ENCODE results near the gene IER3. TPM values are rescaled to one million over a fixed set of nuclear protein-coding genes. Genes with fewer than 3 reads are reported as not detected.

Gene IER3
- total RNA-seq, 2 experiments from 2014 or later: 375 to 386 TPM

- Mint-ChIP-seq H3K27me3 (no peaks in the 10 kb centered on the region), H3K4me3 (peak overlapping the region; percentile 99), H3K4me1 (ENCODE audit: low read depth) (peaks cover 68% of the 10 kb centered on the region), H3K36me3 (ENCODE audit: low read depth) (peaks cover 58% of the 10 kb centered on the region), H3K27ac (peak overlapping the region; percentile 94), H3K9me3 (no peaks in the 10 kb centered on the region)
- ChIA-PET CTCF (interaction anchor here (0.7 to 2.4 kb wide), 8 partner anchors 14 to 86 kb away, joined by 3 to 9 read pairs (median 4); no protein-coding TSS in a partner anchor), POLR2A (interaction anchor here (0.7 to 10.9 kb wide), 25 partner anchors 10 to 250 kb away, joined by 3 to 212 read pairs (median 5); partner anchors contain the start of genes MRPS18B, PPP1R10 and TUBB)
- no peak for TF ChIP-seq CTCF (IDR thresholded peaks at IDR 0.05)
- intact Hi-C loops (cut with micrococcal nuclease): loop anchor here (2.0 to 5.0 kb wide), 2 partner anchors 25 to 44 kb away; no protein-coding TSS in a partner anchor
- ATAC-seq (no peak), DNase-seq (peak; percentile 60)
These were observed 971 bp downstream of the IER3 start for GRCh38 chr6:30743099-30744053.

- H3K4me1 Mint-ChIP-seq (ENCODE audit: low read depth): peaks cover 67% of the 10 kb centered on the region
These were observed 1.8 kb downstream of the IER3 start, which contains the start of gene FLOT1 for GRCh38 chr6:30742316-30743098. Gene FLOT1, minus strand, starts transcription at chr6:30742687. Its CDS starts 498 bp downstream, at chr6:30742189.

GRCh38 chr6:30741789-30742315 is 2.5 kb downstream of the IER3 start:
- Mint-ChIP-seq H3K27me3 (no peaks in the 10 kb centered on the region), H3K9me3 (peaks cover 7% of the 10 kb centered on the region), H3K27ac (peak overlapping the region; percentile 87), H3K4me1 (ENCODE audit: low read depth) (peaks cover 70% of the 10 kb centered on the region), H3K36me3 (ENCODE audit: low read depth) (peaks cover 74% of the 10 kb centered on the region), H3K4me3 (peak overlapping the region; percentile 99)
- no peak for TF ChIP-seq CTCF (IDR thresholded peaks at IDR 0.05)
- ChIA-PET CTCF (interaction anchor here (0.7 to 25.8 kb wide), 7 partner anchors 11 to 258 kb away, joined by 3 to 704 read pairs (median 3); partner anchors contain the start of gene DHX16), POLR2A (interaction anchor here (0.6 to 10.9 kb wide), 13 partner anchors 11 to 283 kb away, joined by 3 to 212 read pairs (median 4); no protein-coding TSS in a partner anchor)
- DNase-seq (peak; percentile 34), ATAC-seq (peak; percentile 1)
- intact Hi-C loops (cut with micrococcal nuclease): loop anchor here (5.0 kb wide), 1 partner anchor 45 kb away; no protein-coding TSS in a partner anchor

More at GRCh38 chr6:30742316-30743098, 1.8 kb downstream of the IER3 start, which contains the start of gene FLOT1:
- H3K36me3 Mint-ChIP-seq (ENCODE audit: low read depth): peaks cover 67% of the 10 kb centered on the region
- no peaks in the 10 kb centered on the region for H3K27me3 Mint-ChIP-seq
- ATAC-seq: peak; percentile 77
- intact Hi-C loops (cut with micrococcal nuclease): loop anchor here (5.0 kb wide), 1 partner anchor 45 kb away; no protein-coding TSS in a partner anchor
- no peak for TF ChIP-seq CTCF (IDR thresholded peaks at IDR 0.05)
- H3K27ac Mint-ChIP-seq: peak within 1 kb of the TSS; percentile 94
- DNase-seq: peak; percentile 99
- ChIA-PET POLR2A (interaction anchor here (0.7 to 10.9 kb wide), 20 partner anchors 9 to 133 kb away, joined by 3 to 212 read pairs (median 6); partner anchors contain the start of gene TUBB), CTCF (interaction anchor here (0.7 to 25.8 kb wide), 7 partner anchors 11 to 136 kb away, joined by 3 to 704 read pairs (median 3); partner anchors contain the start of gene DHX16)
- H3K4me3 Mint-ChIP-seq: peak within 1 kb of the TSS; percentile 99
- H3K9me3 Mint-ChIP-seq: peaks cover 3% of the 10 kb centered on the region

- CTCF ChIA-PET: interaction anchor here (0.7 to 25.8 kb wide), 6 partner anchors 10 to 257 kb away, joined by 3 to 704 read pairs (median 6); partner anchors contain the start of gene DHX16
- no peaks in the 10 kb centered on the region for H3K27me3 Mint-ChIP-seq
- POLR2A ChIA-PET: interaction anchor here (0.6 to 10.9 kb wide), 15 partner anchors 10 to 283 kb away, joined by 3 to 212 read pairs (median 5); partner anchors contain the start of gene MDC1
- intact Hi-C loops (cut with micrococcal nuclease): loop anchor here (5.0 kb wide), 1 partner anchor 46 kb away; no protein-coding TSS in a partner anchor
- ATAC-seq: no peak
- peaks cover 78% of the 10 kb centered on the region for H3K36me3 Mint-ChIP-seq (ENCODE audit: low read depth)
- peaks cover 71% of the 10 kb centered on the region for H3K4me1 Mint-ChIP-seq (ENCODE audit: low read depth)
- peak; percentile 35 for DNase-seq
- peaks cover 8% of the 10 kb centered on the region for H3K9me3 Mint-ChIP-seq
- H3K27ac Mint-ChIP-seq: peak overlapping the region; percentile 87
- peak overlapping the region; percentile 99 for H3K4me3 Mint-ChIP-seq
- peak; percentile 7 for TF ChIP-seq CTCF (IDR thresholded peaks at IDR 0.05)
These were observed 3.1 kb downstream of the IER3 start for GRCh38 chr6:30741063-30741779.
